ENCODE data around the gene EFHC1. TPM values are rescaled to one million over a fixed set of nuclear protein-coding genes. Genes with fewer than 3 reads are reported as not detected.
A peak's percentile ranks its signal among the peaks of the same experiment; 100 is the strongest.

EFHC1 gene
- total and polyA plus RNA-seq, 12 donors, result 3.3 to 14.3 (median 5.8) TPM

DNA sequence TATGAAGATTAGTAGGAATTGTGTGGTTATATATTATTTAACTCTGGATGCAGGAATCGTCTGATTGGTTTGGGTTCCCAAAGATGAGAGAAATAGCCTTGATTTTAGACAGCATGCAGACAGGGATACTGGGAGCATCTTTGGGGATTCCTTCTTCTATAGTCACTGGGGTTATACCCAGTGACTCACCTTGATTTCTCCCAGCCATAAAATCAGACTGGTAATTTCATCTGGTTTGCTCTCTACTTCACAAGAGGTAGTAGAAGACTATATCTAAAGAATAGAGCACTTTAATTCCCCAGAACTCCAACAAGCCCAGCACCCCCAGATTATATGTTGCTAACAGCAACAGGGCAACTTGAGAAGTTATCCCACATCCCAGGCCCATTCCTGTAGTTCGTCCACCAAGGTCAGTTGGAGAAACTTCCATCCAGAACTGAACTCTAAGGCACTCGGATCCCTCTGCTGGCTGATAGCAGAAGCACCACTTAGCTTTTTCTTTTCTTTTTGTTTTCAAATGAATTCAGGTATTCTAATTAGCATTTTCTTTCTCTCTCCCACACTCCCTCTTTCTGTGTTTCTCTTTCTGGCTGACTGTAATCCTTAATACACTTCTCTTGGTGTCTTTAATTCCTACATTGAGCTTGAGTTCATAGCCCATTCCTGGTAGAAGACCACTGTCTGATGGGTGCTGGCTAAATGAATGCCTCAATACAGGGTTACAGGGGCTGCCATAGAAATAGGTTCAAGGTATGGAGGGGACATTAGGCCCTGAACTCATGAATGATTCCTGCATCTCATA is 20.4 kb upstream of the EFHC1 start:
- Histone ChIP-seq H3K9me3 (no peaks in the 10 kb centered on the region), H3K36me3 (peaks cover 0 to 20% (median 0%) of the 10 kb centered on the region in 9 donors), H3K27me3 (no peaks in the 10 kb centered on the region), H3K4me1 (peaks cover 0 to 9% (median 0%) of the 10 kb centered on the region in 9 donors), H3K27ac (no peak overlapping the region), H3K4me3 (no peak overlapping the region)
- ATAC-seq, result peak in 4 of 8 donors; percentile 49 to 66 (median 59)
- TF ChIP-seq, protein P1, sequence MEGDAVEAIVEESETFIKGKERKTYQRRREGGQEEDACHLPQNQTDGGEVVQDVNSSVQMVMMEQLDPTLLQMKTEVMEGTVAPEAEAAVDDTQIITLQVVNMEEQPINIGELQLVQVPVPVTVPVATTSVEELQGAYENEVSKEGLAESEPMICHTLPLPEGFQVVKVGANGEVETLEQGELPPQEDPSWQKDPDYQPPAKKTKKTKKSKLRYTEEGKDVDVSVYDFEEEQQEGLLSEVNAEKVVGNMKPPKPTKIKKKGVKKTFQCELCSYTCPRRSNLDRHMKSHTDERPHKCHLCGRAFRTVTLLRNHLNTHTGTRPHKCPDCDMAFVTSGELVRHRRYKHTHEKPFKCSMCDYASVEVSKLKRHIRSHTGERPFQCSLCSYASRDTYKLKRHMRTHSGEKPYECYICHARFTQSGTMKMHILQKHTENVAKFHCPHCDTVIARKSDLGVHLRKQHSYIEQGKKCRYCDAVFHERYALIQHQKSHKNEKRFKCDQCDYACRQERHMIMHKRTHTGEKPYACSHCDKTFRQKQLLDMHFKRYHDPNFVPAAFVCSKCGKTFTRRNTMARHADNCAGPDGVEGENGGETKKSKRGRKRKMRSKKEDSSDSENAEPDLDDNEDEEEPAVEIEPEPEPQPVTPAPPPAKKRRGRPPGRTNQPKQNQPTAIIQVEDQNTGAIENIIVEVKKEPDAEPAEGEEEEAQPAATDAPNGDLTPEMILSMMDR (IDR thresholded peaks at IDR 0.05), result peak; percentile 51 to 84 (median 79)
- DNase-seq, result peak in 1 of 2 donors; percentile 30
- intact Hi-C loops (cut with DNase I), result loop anchor here (1.0 to 10.0 kb wide), 8 partner anchors 37 to 115 kb away; partner anchors contain the start of genes MCM3 (in 2 of the 10) and PAQR8 (in 1 of the 10)
- WGBS, 2 donors, result 38% methylated on average over 3 of the region's 3 CpGs

DNA sequence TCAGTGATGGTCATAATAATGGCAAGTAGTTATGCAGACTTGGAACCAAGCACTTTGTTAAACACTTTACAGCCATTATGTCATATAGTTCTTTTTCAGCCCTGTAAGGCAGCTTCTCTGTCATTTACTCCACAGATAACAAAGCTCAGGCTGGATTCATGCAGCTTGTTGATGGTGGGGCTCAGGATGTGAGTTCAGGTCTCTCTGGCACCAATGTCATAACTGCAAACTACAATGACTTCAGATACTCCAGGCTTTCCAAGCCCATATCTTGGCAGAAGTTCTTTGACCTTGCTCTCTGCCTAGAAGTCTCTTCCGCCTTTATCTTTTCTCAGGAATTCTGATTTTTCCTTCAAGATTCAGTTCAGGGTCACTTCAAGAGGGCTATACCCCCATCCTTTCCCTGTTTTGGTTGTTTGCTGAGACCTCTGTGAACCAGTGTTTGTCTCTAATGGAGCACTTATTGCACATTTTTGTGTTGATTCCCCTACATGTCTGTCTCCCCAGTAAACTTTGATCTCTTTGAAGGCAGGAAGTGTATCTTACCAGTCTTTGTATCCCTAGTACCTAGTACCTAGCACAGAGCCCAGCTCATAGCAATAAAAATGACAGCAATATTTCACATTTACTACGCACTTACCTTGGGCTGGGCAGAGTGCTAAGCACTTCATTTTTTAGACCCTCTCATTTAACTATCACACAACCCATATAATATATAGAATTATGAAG is 19.7 kb upstream of the EFHC1 start:
- no peak for ATAC-seq
- H3K4me3 ChIP-seq, result no peak overlapping the region
- 70 to 75% methylated on average over 2 of the region's 2 CpGs for WGBS, 2 donors
- DNase-seq, result no peak
- intact Hi-C loops (cut with DNase I), result loop anchor here in 2 of 10 donors (2.0 to 5.0 kb wide), 2 partner anchors 113 to 114 kb away; no protein-coding TSS in a partner anchor
- H3K27me3 ChIP-seq, result no peaks in the 10 kb centered on the region
- TF ChIP-seq, protein P1 (IDR thresholded peaks at IDR 0.05), result no peak
- H3K4me1 ChIP-seq, result peaks cover 0 to 9% (median 0%) of the 10 kb centered on the region in 9 donors
- peaks cover 0 to 23% (median 0%) of the 10 kb centered on the region in 9 donors for H3K36me3 ChIP-seq
- H3K27ac ChIP-seq, result no peak overlapping the region
- no peaks in the 10 kb centered on the region for H3K9me3 ChIP-seq

DNA sequence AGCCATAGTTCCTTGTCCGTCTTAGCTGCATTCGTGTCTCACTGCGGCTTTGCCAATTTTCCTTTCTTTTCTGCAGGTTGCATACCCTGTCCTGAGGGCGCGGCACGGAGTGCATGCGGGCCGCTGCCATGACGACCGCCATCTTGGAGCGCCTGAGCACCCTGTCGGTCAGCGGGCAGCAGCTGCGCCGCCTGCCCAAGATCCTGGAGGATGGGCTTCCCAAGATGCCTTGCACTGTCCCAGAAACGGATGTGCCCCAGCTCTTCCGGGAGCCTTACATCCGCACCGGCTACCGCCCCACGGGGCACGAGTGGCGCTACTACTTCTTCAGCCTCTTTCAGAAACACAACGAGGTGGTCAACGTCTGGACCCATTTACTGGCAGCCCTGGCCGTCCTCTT is 17.1 kb upstream of the EFHC1 start:
- Histone ChIP-seq H3K27me3 (no peaks in the 10 kb centered on the region), H3K9me3 (no peaks in the 10 kb centered on the region), H3K4me3 (no peak overlapping the region), H3K4me1 (peaks cover 0 to 9% (median 0%) of the 10 kb centered on the region in 9 donors), H3K36me3 (peaks cover 0 to 23% (median 0%) of the 10 kb centered on the region in 9 donors), H3K27ac (peak overlapping the region in 1 of 10 donors; percentile 42)
- DNase-seq (no peak), ATAC-seq (peak in 1 of 8 donors; percentile 32)
- TF ChIP-seq, protein P1 (IDR thresholded peaks at IDR 0.05), result no peak
- intact Hi-C loops (cut with DNase I), result loop anchor here in 1 of 10 donors (5.0 kb wide), 1 partner anchor 116 kb away; no protein-coding TSS in a partner anchor
- 95 to 96% methylated on average over 26 of the region's 26 CpGs for WGBS, 2 donors

DNA sequence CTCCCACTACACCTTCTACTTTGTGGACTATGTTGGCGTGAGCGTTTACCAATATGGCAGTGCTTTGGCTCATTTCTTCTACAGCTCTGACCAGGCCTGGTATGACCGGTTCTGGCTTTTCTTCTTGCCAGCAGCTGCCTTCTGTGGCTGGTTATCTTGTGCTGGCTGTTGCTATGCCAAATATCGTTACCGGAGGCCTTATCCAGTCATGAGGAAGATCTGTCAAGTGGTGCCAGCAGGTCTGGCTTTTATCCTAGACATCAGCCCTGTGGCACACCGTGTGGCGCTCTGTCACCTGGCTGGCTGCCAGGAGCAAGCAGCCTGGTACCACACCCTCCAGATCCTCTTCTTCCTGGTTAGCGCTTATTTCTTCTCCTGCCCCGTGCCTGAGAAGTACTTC is 16.5 kb upstream of the EFHC1 start:
- intact Hi-C loops (cut with DNase I), result loop anchor here in 1 of 10 donors (5.0 kb wide), 1 partner anchor 116 kb away; no protein-coding TSS in a partner anchor
- no peaks in the 10 kb centered on the region for H3K9me3 ChIP-seq
- no peaks in the 10 kb centered on the region for H3K27me3 ChIP-seq
- WGBS, 2 donors, result 58 to 61% methylated on average over 9 of the region's 9 CpGs
- TF ChIP-seq, protein P1 (IDR thresholded peaks at IDR 0.05), result no peak
- H3K27ac ChIP-seq, result peak overlapping the region in 1 of 10 donors; percentile 42
- no peak overlapping the region for H3K4me3 ChIP-seq
- peak; percentile 38 to 49 for DNase-seq
- H3K36me3 ChIP-seq, result peaks cover 0 to 23% (median 0%) of the 10 kb centered on the region in 9 donors
- H3K4me1 ChIP-seq, result peaks cover 0 to 9% (median 0%) of the 10 kb centered on the region in 9 donors
- peak; percentile 58 to 93 (median 84) for ATAC-seq
